ENCODE data around the gene CLIC3.
"Not testable (repeated sequence)": the region's sequence is repeated elsewhere in the genome, so short reads cannot be mapped to it uniquely, and the experiment has no call there.

CLIC3 gene

GRCh38 chr9:136996361-136997292 is at the start of gene CLIC3:
TSS of gene CLIC3 (minus strand) at chr9:136996568. CDS start at chr9:136996543, 25 bp downstream.
- FAIRE-seq: no peak

GRCh38 chr9:137045294-137046087 is 49.1 kb upstream of the CLIC3 start:
- no peak for FAIRE-seq

GRCh38 chr9:137044502-137045177 is 48.3 kb upstream of the CLIC3 start:
- no peak for FAIRE-seq

GRCh38 chr9:137044037-137044436 is 47.7 kb upstream of the CLIC3 start:
- no peak for FAIRE-seq

GRCh38 chr9:137042751-137043727 is 46.7 kb upstream of the CLIC3 start:
- no peak for FAIRE-seq

GRCh38 chr9:137041124-137041523 is 44.8 kb upstream of the CLIC3 start:
- no peak for FAIRE-seq

- no peak for FAIRE-seq
These were observed 44.2 kb upstream of the CLIC3 start for GRCh38 chr9:137040568-137040967.

GRCh38 chr9:137039611-137040366 is 43.4 kb upstream of the CLIC3 start:
- no peak for FAIRE-seq

GRCh38 chr9:137038916-137039315 is 42.5 kb upstream of the CLIC3 start:
- no peak for FAIRE-seq

- no peak for FAIRE-seq
These were observed 41.1 kb upstream of the CLIC3 start for GRCh38 chr9:137037483-137037882.

- FAIRE-seq: no peak
These were observed 40.7 kb upstream of the CLIC3 start for GRCh38 chr9:137037035-137037434.

GRCh38 chr9:137035937-137036336 is 39.6 kb upstream of the CLIC3 start:
- no peak for FAIRE-seq

GRCh38 chr9:137035507-137035834 is 39.1 kb upstream of the CLIC3 start:
- no peak for FAIRE-seq

- no peak for FAIRE-seq
These were observed 38.5 kb upstream of the CLIC3 start for GRCh38 chr9:137034709-137035506.

GRCh38 chr9:137034039-137034708 is 37.8 kb upstream of the CLIC3 start:
- no peak for FAIRE-seq

GRCh38 chr9:137033481-137033880 is 37.1 kb upstream of the CLIC3 start:
- FAIRE-seq: not testable (repeated sequence)

GRCh38 chr9:137032858-137033257 is 36.5 kb upstream of the CLIC3 start:
- no peak for FAIRE-seq

- FAIRE-seq: no peak
These were observed 35.7 kb upstream of the CLIC3 start, which contains the start of gene FUT7 for GRCh38 chr9:137031904-137032640. TSS of gene FUT7 (minus strand) at chr9:137032088. CDS start at chr9:137031991, 97 bp downstream.

All from endometrium (tissue), 2 donors.